HepG2 (cell line): ENCODE results near the gene QRICH2. TPM values are rescaled to one million over a fixed set of nuclear protein-coding genes. Genes with fewer than 3 reads are reported as not detected.

Experiments
- ARID3A ChIP-seq: IDR thresholded peaks from 2 replicates; pipeline ENCODE4 v1.6.1; 2012; ENCODE audit warnings: low read depth, low read length, improper control_type of control experiment
- CHD4 ChIP-seq: fragments of 200-600 bp; sonication (generic); IDR thresholded peaks from 2 replicates; pipeline ENCODE4 v1.7.0; 2017; ENCODE audit warnings: mild to moderate bottlenecking, low read length, borderline replicate concordance
- FOXM1 ChIP-seq: sonication (generic); formaldehyde crosslinking; IDR thresholded peaks from 2 replicates; pipeline ENCODE4 v1.5.0; 2020; ENCODE audit warnings: missing genetic modification reagents
- MBD4 ChIP-seq: IDR thresholded peaks from 2 replicates; pipeline ENCODE4 v1.6.1; 2012; ENCODE audit warnings: low read length, inconsistent platforms, borderline replicate concordance
- PAXIP1 ChIP-seq: sonication (generic); formaldehyde crosslinking; conservative IDR thresholded peaks from 2 replicates; pipeline ENCODE4 v1.4.0; 2020; ENCODE audit warnings: mild to moderate bottlenecking, missing genetic modification reagents, moderate library complexity
- TCF7 ChIP-seq: sonication (generic); IDR thresholded peaks from 2 replicates; pipeline ENCODE4 v1.6.1; 2016; ENCODE audit warnings: antibody characterized with exemption, low read depth
- U2AF2 ChIP-seq: fragments of 200-400 bp; formaldehyde crosslinking; IDR thresholded peaks from 2 replicates; pipeline ENCODE4 v1.6.1; 2017; ENCODE audit warnings: low read depth, mild to moderate bottlenecking, low read length
- ZBED4 ChIP-seq: sonication (generic); formaldehyde crosslinking; IDR thresholded peaks from 2 replicates; pipeline ENCODE4 v1.4.0; 2020; ENCODE audit warnings: missing genetic modification reagents, borderline replicate concordance
- ZBTB1 ChIP-seq: sonication (generic); formaldehyde crosslinking; IDR thresholded peaks from 2 replicates; pipeline ENCODE4 v1.4.0; 2020; ENCODE audit warnings: missing genetic modification reagents, borderline replicate concordance
- ZEB1 ChIP-seq: IDR thresholded peaks from 2 replicates; pipeline ENCODE4 v1.6.1; 2012; ENCODE audit warnings: mild to moderate bottlenecking, low read depth, inconsistent platforms; ENCODE audit not compliant: insufficient replicate concordance
- ZGPAT ChIP-seq: IDR thresholded peaks from 2 replicates; pipeline ENCODE4 v1.6.1; 2016; ENCODE audit warnings: mild to moderate bottlenecking
- ZNF180 ChIP-seq: sonication (generic); formaldehyde crosslinking; IDR thresholded peaks from 2 replicates; pipeline ENCODE4 v1.4.0; 2020; ENCODE audit warnings: low read depth, missing genetic modification reagents, borderline replicate concordance
- ZNF256 ChIP-seq: sonication (generic); formaldehyde crosslinking; conservative IDR thresholded peaks from 2 replicates; pipeline ENCODE4 v1.4.0; 2020; ENCODE audit warnings: missing genetic modification reagents
- ZNF326 ChIP-seq: sonication (generic); formaldehyde crosslinking; IDR thresholded peaks from 2 replicates; pipeline ENCODE4 v1.4.0; 2020; ENCODE audit warnings: missing genetic modification reagents, borderline replicate concordance
- ZNF34 ChIP-seq: sonication (generic); formaldehyde crosslinking; IDR thresholded peaks from 2 replicates; pipeline ENCODE4 v1.4.0; 2020; ENCODE audit warnings: mild to moderate bottlenecking, missing genetic modification reagents, borderline replicate concordance
- ZNF512 ChIP-seq: sonication (generic); formaldehyde crosslinking; IDR thresholded peaks from 2 replicates; pipeline ENCODE4 v1.4.0; 2020; ENCODE audit warnings: mild to moderate bottlenecking, missing genetic modification reagents
- ZNF781 ChIP-seq: sonication (generic); formaldehyde crosslinking; IDR thresholded peaks from 2 replicates; pipeline ENCODE4 v1.5.1; 2020; ENCODE audit warnings: borderline replicate concordance, mild to moderate bottlenecking, missing genetic modification reagents; ENCODE audit errors: not compliant biosample characterization
- ZSCAN9 ChIP-seq: IDR thresholded peaks from 2 replicates; pipeline ENCODE4 v1.6.1; 2016; ENCODE audit warnings: borderline replicate concordance
- polyA plus RNA-seq, 8 experiments: library from polyadenylated mRNA; depleted of rRNA in 3 of 8; stranded (reverse) in 7 of 8; unstranded in 1 of 8; fragments of >200 nt; fragmentation: Illumina TruSeq in 4 of 8; extraction: Trizol in 4 of 8; gene quantifications; 2 replicates each; pipeline versions ENCODE4 v1.2.1 to v1.2.3, GENCODE V29; 2011 to 2016; ENCODE audit warnings: low read depth in 4 of 8, missing spikeins in 1 of 8, mixed read lengths in 1 of 8; ENCODE audit not compliant: insufficient read depth in 1 of 8
- total RNA-seq, 5 experiments: library from RNA; depleted of rRNA; stranded (reverse); fragments of >200 nt; fragmentation: Illumina TruSeq; extraction: Trizol; gene quantifications; 2 replicates each; pipeline ENCODE4 v1.2.3, GENCODE V29; 2016; ENCODE audit warnings: low read depth in 1 of 5

Gene QRICH2
- total and polyA plus RNA-seq, 2 of the 13 experiments (the other 11 are each of a cell fraction or from before 2014, with no cell fraction given), result 3.7 to 5.7 TPM

GRCh38 chr17:76237859-76238313 is 70.2 kb downstream of the QRICH2 start (continued):
- no peak for TF ChIP-seq ZBED4 (CRISPR knock-in tag)
- TF ChIP-seq ZEB1, result no peak
- no peak for TF ChIP-seq ZNF34 (CRISPR knock-in tag)
- TF ChIP-seq MBD4, result 0 out of 2 replicates have a peak, but pooled peaks have one; percentile 74
- no peak for TF ChIP-seq ZSCAN9
- no peak for TF ChIP-seq ZNF326 (CRISPR knock-in tag)
- peak; percentile 78 for TF ChIP-seq PAXIP1 (CRISPR knock-in tag)
- no peak for TF ChIP-seq ZNF256 (CRISPR knock-in tag)
- TF ChIP-seq FOXM1, result no peak
- peak; percentile 62 for TF ChIP-seq ZNF781 (CRISPR knock-in tag)
- peak; percentile 85 for TF ChIP-seq CHD4
- TF ChIP-seq ZBTB1, result no peak
- peak; percentile 77 for TF ChIP-seq TCF7
- TF ChIP-seq ARID3A, result peak; percentile 92
- peak; percentile 82 for TF ChIP-seq ZGPAT (CRISPR knock-in tag)
- no peak for TF ChIP-seq U2AF2
- no peak for TF ChIP-seq ZNF512 (CRISPR knock-in tag)
- TF ChIP-seq ZNF180, result no peak
